Left colon (tissue), 2 donors: ENCODE results near the gene CEACAM4. TPM values are rescaled to one million over a fixed set of nuclear protein-coding genes. Genes with fewer than 3 reads are reported as not detected.
A peak's percentile ranks its signal among the peaks of the same experiment; 100 is the strongest.

Experiments
- ATAC-seq: fragments of 200-7000 bp; cut with Tn5 transposase; one replicate; pipeline ENCODE4 v1.9.1; 2020; ENCODE audit warnings: mild to moderate bottlenecking, moderate library complexity
- DNase-seq, 2 donors: peaks; one replicate each; pipeline ENCODE4 v3.0.0-alpha.2; 2020
- intact Hi-C, 2 donors: fragments of 100-400 bp; cut with DNase I in 1 of 2; cut with micrococcal nuclease in 1 of 2; formaldehyde crosslinking; loops; one replicate each; pipeline versions ENCODE4 v1.11.2 to v1.14.0; 2022; cut with DNase I, micrococcal nuclease
- total RNA-seq, 2 donors: library from RNA; stranded (reverse); fragmentation: NEBNext Ultra II Directional; extraction: Animal tissue kit (Norgen Biotek cat#: 25700); gene quantifications; one replicate each; pipeline ENCODE4 v1.2.1, GENCODE V29; 2021
- donor health status: DM: no; HTN: no; CAD: no.
- donor health status: DM: yes; HTN: yes; CAD: no.

Gene CEACAM4
- total RNA-seq, 2 donors from 2014 or later = 0.22 to 0.24 TPM

GRCh38 chr19:41620171-41620570 is 6.7 kb downstream of the CEACAM4 start:
- ATAC-seq = no peak
- intact Hi-C loops = no loop called here
- no peak for DNase-seq

GRCh38 chr19:41619018-41619556 is 7.8 kb downstream of the CEACAM4 start:
- no peak for ATAC-seq
- intact Hi-C loops = no loop called here
- DNase-seq = no peak

GRCh38 chr19:41617941-41618730 is 8.7 kb downstream of the CEACAM4 start:
- no peak for DNase-seq
- no peak for ATAC-seq
- intact Hi-C loops = no loop called here

GRCh38 chr19:41616792-41617621 is 9.9 kb downstream of the CEACAM4 start:
- peak; percentile 26 for ATAC-seq
- intact Hi-C loops = no loop called here
- peak in 1 of 2 donors; percentile 19 for DNase-seq

- DNase-seq = no peak
- no peak for ATAC-seq
- intact Hi-C loops = no loop called here
Observed at GRCh38 chr19:41615207-41615606, 11.7 kb downstream of the CEACAM4 start.

- intact Hi-C loops = no loop called here
- DNase-seq (no peak), ATAC-seq (no peak)
Observed at GRCh38 chr19:41612483-41612882, 14.4 kb downstream of the CEACAM4 start.

- intact Hi-C loops = no loop called here
- DNase-seq (no peak), ATAC-seq (no peak)
Observed at GRCh38 chr19:41610789-41611188, 16.1 kb downstream of the CEACAM4 start.

GRCh38 chr19:41607668-41608067 is 19.2 kb downstream of the CEACAM4 start:
- DNase-seq (no peak), ATAC-seq (no peak)
- intact Hi-C loops = no loop called here

GRCh38 chr19:41606215-41606837 is 20.5 kb downstream of the CEACAM4 start:
- ATAC-seq = no peak
- DNase-seq = no peak
- intact Hi-C loops = no loop called here

GRCh38 chr19:41604831-41605230 is 22.0 kb downstream of the CEACAM4 start:
- intact Hi-C loops = no loop called here
- DNase-seq = no peak
- no peak for ATAC-seq

GRCh38 chr19:41601771-41602170 is 25.1 kb downstream of the CEACAM4 start:
- no peak for ATAC-seq
- intact Hi-C loops = no loop called here
- no peak for DNase-seq

GRCh38 chr19:41599175-41599966 is 27.5 kb downstream of the CEACAM4 start:
- no peak for ATAC-seq
- DNase-seq = no peak
- intact Hi-C loops = no loop called here

- peak; percentile 86 for ATAC-seq
- intact Hi-C loops = no loop called here
- peak; percentile 42 to 76 for DNase-seq
Observed at GRCh38 chr19:41597600-41598041, 29.3 kb downstream of the CEACAM4 start.

- no peak for DNase-seq
- ATAC-seq = no peak
- intact Hi-C loops = no loop called here
Observed at GRCh38 chr19:41595890-41596280, 31.0 kb downstream of the CEACAM4 start.

GRCh38 chr19:41595258-41595889 is 31.5 kb downstream of the CEACAM4 start:
- intact Hi-C loops = no loop called here
- ATAC-seq = peak; percentile 92
- DNase-seq = peak in 1 of 2 donors; percentile 55

- intact Hi-C loops = no loop called here
- DNase-seq = no peak
- ATAC-seq = no peak
Observed at GRCh38 chr19:41591951-41592562, 34.8 kb downstream of the CEACAM4 start.

GRCh38 chr19:41590936-41591335 is 35.9 kb downstream of the CEACAM4 start:
- intact Hi-C loops = no loop called here
- DNase-seq = no peak
- ATAC-seq = no peak

- ATAC-seq (no peak), DNase-seq (no peak)
- intact Hi-C loops = no loop called here
Observed at GRCh38 chr19:41589371-41589770, 37.5 kb downstream of the CEACAM4 start.
